Motor neuron (in vitro differentiated cells): ENCODE results near the gene ADGRG3. TPM values are rescaled to one million over a fixed set of nuclear protein-coding genes. Genes with fewer than 3 reads are reported as not detected.

ENCODE experiments used
- ATAC-seq, 8 experiments: fragments of 200-7000 bp; cut with Tn5 transposase; replicated peaks in 6 of 8; 2 replicates each; pipeline ENCODE4 v1.8.0; 2021; ENCODE audit warnings: mild to moderate bottlenecking in 8 of 8, moderate library complexity in 8 of 8
- H3K27ac ChIP-seq, 2 donors: fragments of 250-450 bp; sonication (Bioruptor Pico); 2 replicates each; pipeline ENCODE4 v1.9.0; 2021; ENCODE audit warnings: antibody characterized with exemption in 2 of 2, mild to moderate bottlenecking in 2 of 2, moderate library complexity in 1 of 2
- H3K4me1 ChIP-seq, 2 donors: fragments of 250-450 bp; sonication (Bioruptor Pico); replicated peaks in 1 of 2; 2 replicates each; pipeline ENCODE4 v1.6.1; 2021; ENCODE audit warnings: antibody characterized with exemption in 2 of 2, mild to moderate bottlenecking in 2 of 2, moderate library complexity in 1 of 2
- H3K4me3 ChIP-seq, 5 donors: fragments of 250-450 bp; sonication (Bioruptor Pico); 2 replicates each; pipeline ENCODE4 v1.9.0; 2021; ENCODE audit warnings: antibody characterized with exemption in 5 of 5, mild to moderate bottlenecking in 5 of 5, moderate library complexity in 4 of 5
- WGBS, 10 experiments: fragments of 450-650 bp; shearing (Covaris generic); methylation state at CpG; one replicate each; pipeline ENCODE4 v1.0.0; 2022; 5-methylcytosine and 5-hydroxymethylcytosine counted together
- in situ Hi-C, 9 experiments: fragments of 400-800 bp; cut with MboI; loops; one replicate each; pipeline ENCODE4 v1.15.0; 2021; ENCODE audit warnings: low sequenced_read_pairs in 9 of 9, low pct_unique_long_range_greater_than_20kb in 2 of 9; ENCODE audit not compliant: unreplicated experiment in 9 of 9
- total RNA-seq, 8 experiments: library from RNA; unstranded; fragments of 300-600 nt; gene quantifications; 2 replicates each; pipeline versions ENCODE4 v1.2.3 to v1.2.4, GENCODE V29; 2022

Gene ADGRG3
- total RNA-seq, 8 experiments from 2014 or later: 0.10 to 1.1 (median 0.31) TPM; not detected in 2

DNA sequence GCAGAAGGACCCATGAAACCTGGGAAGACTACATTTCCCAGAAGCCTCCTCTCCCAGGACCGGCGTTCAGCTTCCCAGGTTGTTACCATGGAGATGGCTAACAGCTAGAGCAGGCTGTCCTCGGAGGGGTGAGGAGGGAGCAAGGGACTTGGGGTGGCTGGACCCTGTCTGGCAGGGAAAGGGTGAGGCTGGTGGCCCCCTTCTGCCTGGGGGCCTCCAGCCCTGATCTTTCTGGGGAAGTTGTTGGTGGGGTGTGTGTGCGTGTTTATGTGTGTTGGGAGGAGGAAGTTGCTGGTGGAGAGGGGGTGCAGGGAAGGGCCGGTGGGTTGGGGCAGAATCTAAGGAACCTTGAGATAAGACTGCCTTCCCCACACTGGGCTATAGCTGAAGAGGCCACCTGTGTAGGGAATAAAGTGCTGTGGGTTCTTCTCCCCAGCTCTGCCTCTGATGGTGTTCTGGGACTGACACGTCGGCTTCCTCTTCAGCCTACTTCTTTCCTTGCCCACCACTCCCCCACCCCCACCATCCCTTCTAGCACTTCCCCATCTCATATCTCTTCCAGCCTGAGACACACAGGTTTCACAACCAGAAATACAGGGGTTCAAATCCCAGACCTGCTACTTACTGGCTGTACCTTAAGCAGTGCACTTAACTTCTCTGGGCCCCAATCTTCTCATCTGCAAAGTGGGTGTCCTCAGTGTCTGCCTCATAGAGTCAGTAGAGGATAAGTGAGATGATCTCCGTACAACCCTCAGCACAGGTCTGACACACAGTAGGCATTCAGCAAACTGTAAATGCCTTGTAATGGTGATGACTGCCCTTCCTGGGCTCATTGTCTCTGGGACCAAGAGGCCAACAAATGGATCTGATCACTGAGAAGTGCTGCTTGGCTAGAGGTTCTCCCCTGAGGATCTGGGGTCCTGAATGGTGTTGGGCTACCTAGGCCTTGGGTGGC, 26.9 kb downstream of the ADGRG3 start, which contains the start of gene DRC7:
TSS of gene DRC7 (plus strand) at position 82 of the 955 bp plus-strand sequence. CDS start 3,144 bp downstream, outside the sequence.
- peak within 1 kb of the TSS in 4 of 5 donors; percentile 15 to 32 (median 17) for H3K4me3 ChIP-seq
- in situ Hi-C loops: no loop called here
- WGBS, 10 experiments: 0 to 60% (median 0%) methylated on average over 1 to 2 of the region's 8 CpGs; no CpG with 5 or more reads in 4 of the 10 experiments
- peaks cover under 1 to 3% of the 10 kb centered on the region in 2 donors for H3K4me1 ChIP-seq
- no peak within 1 kb of the TSS for H3K27ac ChIP-seq
- peak; percentile 39 to 98 (median 92) for ATAC-seq

DNA sequence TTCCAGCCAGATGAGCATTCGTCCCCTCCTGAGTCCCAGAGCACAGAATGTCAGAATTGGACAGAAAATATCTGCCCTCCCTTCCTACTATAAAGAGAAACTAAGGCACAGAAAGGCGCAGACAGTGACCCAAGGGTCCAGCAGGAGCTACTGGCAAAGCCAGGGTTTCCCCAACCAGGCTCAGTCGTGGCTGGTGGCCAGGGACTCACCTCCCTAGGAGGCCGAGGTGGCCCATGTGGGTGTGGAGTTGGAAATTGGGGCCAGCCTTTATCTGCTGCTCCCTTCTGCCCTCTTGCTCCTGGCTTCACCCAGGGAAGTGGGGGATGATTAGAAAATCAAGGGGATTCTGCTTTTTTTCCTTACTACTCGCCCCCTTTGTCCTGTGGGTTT, 27.6 kb downstream of the ADGRG3 start:
- WGBS, 10 experiments: 63 to 100% (median 92%) methylated on average over 1 to 3 of the region's 5 CpGs; no CpG with 5 or more reads in 6 of the 10 experiments
- in situ Hi-C loops: no loop called here
- ATAC-seq: no peak
- Histone ChIP-seq H3K4me3 (no peak overlapping the region), H3K27ac (no peak overlapping the region), H3K4me1 (peaks cover 2 to 5% of the 10 kb centered on the region in 2 donors)

DNA sequence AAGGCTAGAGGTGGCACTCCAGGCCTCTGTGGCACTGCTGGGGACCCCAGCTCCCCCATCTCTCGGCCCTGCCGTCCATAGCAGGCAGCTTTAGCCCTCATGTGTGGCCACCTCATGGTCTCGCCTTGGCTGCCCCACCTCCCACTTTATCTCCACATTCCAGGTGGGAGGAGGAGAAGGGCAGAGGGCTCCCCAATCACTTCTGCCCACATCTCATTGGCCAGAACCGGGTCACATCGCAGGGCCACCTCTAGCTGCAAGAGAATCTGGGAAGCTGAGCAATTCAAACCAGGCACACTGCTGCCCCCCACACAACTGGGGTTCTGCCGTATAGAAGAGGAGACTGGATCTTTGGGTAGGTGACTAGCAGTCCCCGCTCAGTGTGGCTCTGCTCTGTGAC, 28.1 kb downstream of the ADGRG3 start:
- Histone ChIP-seq H3K4me3 (no peak overlapping the region), H3K4me1 (peaks cover 7 to 11% of the 10 kb centered on the region in 2 donors), H3K27ac (no peak overlapping the region)
- 100% methylated on average over 1 of the region's 7 CpGs; no CpG with 5 or more reads in 9 of the 10 experiments for WGBS, 10 experiments
- in situ Hi-C loops: no loop called here
- no peak for ATAC-seq

DNA sequence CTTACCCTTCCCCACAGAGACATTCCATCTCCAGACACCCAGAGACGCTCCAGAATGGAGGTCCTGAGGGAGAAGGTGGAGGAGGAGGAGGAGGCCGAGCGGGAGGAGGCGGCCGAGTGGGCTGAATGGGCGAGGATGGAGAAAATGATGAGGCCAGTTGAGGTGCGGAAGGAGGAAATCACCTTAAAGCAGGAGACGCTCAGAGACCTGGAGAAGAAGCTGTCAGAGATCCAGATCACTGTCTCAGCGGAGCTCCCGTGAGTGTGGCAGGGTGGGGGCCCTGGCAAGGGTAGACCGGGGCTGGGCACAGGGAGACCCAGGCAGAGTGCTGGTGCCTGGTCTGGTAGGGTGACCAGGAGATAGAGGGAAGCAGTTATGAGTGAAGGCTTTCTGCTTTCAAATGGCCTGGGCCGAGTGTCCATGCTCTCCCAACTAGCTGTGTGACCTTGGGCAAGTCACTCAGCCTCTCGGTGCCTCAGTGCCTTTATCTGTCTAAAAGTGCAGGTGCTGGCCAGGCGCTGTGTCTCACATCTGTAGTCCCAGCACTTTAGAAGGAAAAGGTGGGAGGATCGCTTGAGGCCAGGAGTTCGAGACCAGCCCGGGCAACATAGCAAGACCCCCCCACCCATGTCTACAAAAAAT, 29.9 kb downstream of the ADGRG3 start:
- H3K27ac ChIP-seq: no peak overlapping the region
- H3K4me3 ChIP-seq: no peak overlapping the region
- peaks cover 18 to 24% of the 10 kb centered on the region in 2 donors for H3K4me1 ChIP-seq
- 59 to 100% (median 86%) methylated on average over 2 to 10 of the region's 17 CpGs; no CpG with 5 or more reads in 6 of the 10 experiments for WGBS, 10 experiments
- in situ Hi-C loops: no loop called here
- ATAC-seq: no peak

DNA sequence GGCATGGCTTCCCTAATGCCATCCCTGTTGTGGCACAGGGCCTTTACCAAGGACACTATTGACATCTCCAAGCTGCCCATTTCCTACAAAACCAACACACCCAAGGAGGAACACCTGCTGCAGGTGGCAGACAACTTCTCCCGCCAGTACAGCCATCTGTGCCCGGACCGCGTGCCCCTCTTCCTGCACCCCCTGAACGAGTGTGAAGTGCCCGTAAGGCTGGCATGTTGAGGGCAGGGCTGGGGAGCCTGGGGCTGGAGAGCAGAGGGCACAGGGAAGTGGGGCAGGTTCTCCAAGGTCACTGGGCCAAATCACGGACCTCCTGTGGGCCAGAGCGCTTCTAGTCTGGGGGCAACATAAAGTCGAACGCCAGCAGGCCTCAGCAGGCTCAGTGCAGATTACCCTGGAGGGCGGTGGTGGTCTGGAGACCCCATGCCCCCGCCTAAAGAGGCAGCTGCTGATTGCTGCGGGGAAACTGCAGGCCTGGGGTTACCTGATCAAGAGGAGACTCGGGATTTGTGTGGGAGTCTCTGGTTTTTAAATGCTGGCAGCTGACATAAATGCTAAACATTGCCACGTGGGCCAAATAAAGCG, 30.8 kb downstream of the ADGRG3 start:
- WGBS, 10 experiments: 48 to 82% (median 75%) methylated on average over 1 to 11 of the region's 16 CpGs; no CpG with 5 or more reads in 4 of the 10 experiments
- H3K27ac ChIP-seq: no peak overlapping the region
- H3K4me3 ChIP-seq: no peak overlapping the region
- ATAC-seq: no peak
- peaks cover 18 to 24% of the 10 kb centered on the region in 2 donors for H3K4me1 ChIP-seq
- in situ Hi-C loops: no loop called here

DNA sequence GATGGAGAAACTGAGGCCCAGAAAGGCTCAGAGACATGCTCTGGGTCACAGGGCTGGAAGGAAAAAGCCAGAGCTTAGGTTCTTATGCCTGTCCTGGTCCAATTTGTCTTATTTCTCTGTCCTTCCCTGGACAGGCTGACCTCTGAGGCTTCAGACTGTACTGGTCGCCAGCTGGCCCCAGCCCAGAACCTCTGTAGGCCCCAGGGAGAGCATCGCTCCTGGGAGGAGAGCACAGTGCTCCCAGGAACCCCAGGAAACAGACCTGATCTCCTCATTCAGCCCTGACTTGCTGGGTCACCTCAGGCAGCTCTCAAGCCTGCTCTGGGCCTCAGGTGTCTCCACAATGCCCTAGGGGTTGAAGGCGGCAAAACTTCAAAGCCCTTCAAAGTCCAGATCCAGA, 31.4 kb downstream of the ADGRG3 start:
- ATAC-seq: no peak
- in situ Hi-C loops: no loop called here

DNA sequence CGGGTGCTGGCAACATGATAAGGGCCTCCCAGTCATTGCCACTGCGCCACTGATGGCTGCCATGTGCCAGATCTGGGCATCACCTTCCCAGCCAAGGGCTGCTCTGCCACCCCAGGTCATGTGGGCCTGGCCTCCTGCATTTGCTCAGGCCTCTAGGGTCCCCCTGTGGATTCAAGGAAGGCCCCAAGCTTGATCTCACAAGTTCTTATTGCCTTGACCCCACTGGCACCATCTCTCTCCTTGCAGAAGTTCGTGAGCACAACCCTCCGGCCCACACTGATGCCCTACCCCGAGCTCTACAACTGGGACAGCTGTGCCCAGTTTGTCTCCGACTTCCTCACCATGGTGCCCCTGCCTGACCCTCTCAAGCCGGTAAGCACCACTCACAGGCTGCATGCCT, 31.8 kb downstream of the ADGRG3 start:
- ATAC-seq: no peak
- WGBS, 10 experiments: 33 to 100% (median 84%) methylated on average over 1 to 5 of the region's 7 CpGs; no CpG with 5 or more reads in 4 of the 10 experiments
- Histone ChIP-seq H3K4me3 (no peak overlapping the region), H3K27ac (no peak overlapping the region), H3K4me1 (peaks cover 18 to 21% of the 10 kb centered on the region in 2 donors)
- in situ Hi-C loops: no loop called here

More for the DNA sequence above, 31.4 kb downstream of the ADGRG3 start:
- 83 to 100% methylated on average over 1 to 2 of the region's 3 CpGs; no CpG with 5 or more reads in 8 of the 10 experiments for WGBS, 10 experiments
- H3K4me1 ChIP-seq: peaks cover 18 to 24% of the 10 kb centered on the region in 2 donors
- no peak overlapping the region for H3K4me3 ChIP-seq
- H3K27ac ChIP-seq: no peak overlapping the region

DNA sequence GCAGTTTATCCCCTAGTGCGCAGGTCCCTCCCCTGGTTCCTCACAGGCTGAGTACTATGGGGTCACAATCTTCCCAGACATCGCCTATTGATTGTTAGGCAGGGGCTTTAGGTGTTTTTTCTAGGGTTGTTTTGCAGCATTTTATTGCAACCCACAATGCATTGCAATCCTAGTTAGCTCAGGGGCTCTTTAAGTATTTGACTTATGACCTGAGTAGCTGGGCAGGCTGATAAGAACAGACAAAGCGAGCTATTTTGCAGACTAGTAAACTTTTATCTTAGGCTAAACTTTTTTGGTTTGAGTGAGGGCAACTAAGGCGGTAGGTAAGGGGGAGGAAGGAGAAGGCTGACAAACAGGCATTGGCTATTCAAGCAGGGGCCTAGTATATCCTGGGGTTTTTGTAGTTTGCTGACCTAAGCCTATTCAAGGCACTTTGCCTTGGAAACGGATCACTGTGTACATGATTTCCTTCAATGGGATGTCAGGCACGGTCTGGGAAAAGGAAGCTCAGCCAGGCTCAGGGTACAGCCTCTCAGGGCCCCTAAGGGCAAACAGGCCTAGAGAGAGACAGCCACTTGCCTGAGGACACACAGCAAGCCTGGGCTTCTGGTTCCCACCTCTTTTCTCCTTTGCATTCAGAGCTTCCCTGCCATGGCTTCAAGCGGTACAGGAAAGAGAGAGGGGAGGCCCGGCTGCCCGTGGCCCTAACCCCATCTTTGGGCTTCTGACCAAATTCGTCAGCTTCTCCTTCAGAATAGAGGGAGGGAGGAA, 32.9 kb downstream of the ADGRG3 start:
- ATAC-seq: peak in 5 of 8 experiments; percentile 31 to 80 (median 42)
- in situ Hi-C loops: no loop called here
- peak overlapping the region in 1 of 2 donors; percentile 24 for H3K27ac ChIP-seq
- H3K4me3 ChIP-seq: no peak overlapping the region
- H3K4me1 ChIP-seq: peaks cover 18 to 21% of the 10 kb centered on the region in 2 donors
- 18 to 64% (median 51%) methylated on average over 2 to 6 of the region's 10 CpGs; no CpG with 5 or more reads in 2 of the 10 experiments for WGBS, 10 experiments

DNA sequence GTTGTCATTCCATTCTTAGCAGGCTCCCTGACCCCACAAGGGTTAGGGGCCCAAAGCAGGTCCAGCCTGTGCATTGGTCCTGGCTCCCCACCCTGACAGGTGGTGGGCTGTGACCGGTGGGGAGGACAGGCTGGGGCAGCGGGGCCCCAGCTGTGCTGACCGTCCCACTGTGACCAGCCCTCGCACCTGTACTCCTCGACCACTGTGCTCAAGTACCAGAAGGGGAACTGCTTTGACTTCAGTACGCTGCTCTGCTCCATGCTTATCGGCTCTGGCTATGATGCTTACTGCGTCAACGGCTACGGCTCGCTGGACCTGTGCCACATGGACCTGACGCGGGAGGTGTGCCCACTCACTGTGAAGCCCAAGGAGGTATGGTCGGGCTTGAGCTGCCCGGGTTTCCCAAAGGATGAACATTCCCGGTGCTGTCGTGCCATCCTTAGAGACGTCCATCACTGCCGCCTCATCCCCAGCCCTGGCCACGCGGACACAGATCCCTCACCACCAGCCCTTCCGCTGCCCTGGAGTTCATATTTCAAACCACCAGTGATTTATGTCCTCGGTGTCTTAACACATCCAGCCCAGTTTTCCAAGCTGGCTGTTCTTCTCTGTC, 33.8 kb downstream of the ADGRG3 start:
- Histone ChIP-seq H3K4me3 (no peak overlapping the region), H3K4me1 (peaks cover 18 to 21% of the 10 kb centered on the region in 2 donors), H3K27ac (peak overlapping the region in 1 of 2 donors; percentile 24)
- in situ Hi-C loops: no loop called here
- ATAC-seq: peak in 5 of 8 experiments; percentile 70 to 87 (median 83)
- WGBS, 10 experiments: 47 to 100% (median 90%) methylated on average over 1 to 9 of the region's 23 CpGs; no CpG with 5 or more reads in 3 of the 10 experiments

DNA sequence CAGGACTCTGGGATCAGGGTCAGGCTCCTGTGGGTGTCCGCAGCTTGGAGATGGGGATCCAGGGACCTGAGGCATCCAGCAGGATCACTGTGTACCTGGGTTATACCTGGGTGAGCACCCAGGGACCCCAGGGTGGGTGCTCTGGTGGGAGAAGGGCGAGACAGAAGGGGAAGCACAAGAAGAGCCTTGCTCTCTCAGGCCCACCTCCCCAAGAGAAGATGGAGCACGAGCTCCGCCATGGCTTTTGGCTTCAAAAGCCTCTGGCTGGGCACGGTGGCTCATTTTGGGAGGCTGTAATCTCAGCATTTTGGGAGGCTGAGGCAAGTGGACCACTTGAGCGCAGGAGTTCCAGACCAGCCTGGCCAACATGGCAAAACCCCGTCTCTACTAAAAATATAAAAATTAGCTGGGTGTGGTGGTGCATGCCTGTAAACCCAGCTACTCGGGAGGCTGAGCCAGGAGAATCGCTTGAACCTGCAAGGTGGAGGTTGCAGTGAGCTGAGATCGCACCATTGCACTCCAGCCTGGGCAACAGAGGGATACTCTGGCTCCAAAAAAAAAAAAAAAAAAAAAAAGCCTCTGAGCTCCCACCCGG, 35.4 kb downstream of the ADGRG3 start:
- ATAC-seq: no peak
- Histone ChIP-seq H3K4me3 (no peak overlapping the region), H3K27ac (no peak overlapping the region), H3K4me1 (peaks cover 18 to 21% of the 10 kb centered on the region in 2 donors)
- in situ Hi-C loops: no loop called here
- WGBS, 10 experiments: 30 to 100% (median 69%) methylated on average over 1 to 8 of the region's 11 CpGs; no CpG with 5 or more reads in 1 of the 10 experiments

DNA sequence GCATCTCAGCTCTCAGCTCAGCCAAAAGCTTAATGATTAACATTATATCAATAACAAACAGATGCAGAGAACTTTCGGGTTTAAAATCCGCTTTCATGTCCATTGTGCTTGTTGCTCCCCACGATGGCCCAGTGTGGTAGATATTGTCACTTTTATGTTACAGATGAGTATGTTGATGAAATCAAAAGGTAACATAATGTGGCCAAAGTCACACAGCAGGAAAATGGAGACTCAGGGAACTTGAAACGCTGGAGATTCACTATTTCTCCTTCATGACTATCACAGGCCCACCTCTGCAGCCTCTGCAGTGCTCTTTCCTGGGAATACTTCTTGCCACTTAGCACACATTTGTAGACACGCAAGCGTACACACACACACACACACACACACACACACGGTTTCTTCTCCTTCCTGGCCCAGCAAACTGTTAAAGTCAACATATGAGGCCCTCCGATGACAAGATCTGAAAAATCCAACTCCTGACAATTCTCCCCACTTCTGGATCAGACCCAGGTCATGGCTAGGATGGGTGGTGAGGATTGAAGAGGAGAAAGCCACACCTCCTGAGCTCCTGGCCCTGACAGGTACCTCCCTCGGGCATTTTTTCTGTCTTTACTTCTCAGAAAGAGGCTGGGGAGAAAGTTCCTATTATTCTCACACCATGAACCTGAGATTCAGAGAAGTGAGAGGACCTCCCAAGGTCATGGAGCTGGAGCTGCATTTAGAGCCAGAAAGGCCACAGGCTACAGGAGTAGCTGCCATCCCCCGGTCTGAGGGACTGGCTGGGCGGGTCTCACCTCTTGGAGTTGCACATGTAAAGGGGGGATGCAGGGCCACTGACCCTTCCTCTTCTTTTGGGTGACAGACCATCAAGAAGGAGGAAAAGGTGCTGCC, 36.2 kb downstream of the ADGRG3 start:
- H3K4me3 ChIP-seq: no peak overlapping the region
- H3K27ac ChIP-seq: no peak overlapping the region
- in situ Hi-C loops: no loop called here
- WGBS, 10 experiments: 15 to 65% (median 53%) methylated on average over 1 to 7 of the region's 11 CpGs; no CpG with 5 or more reads in 3 of the 10 experiments
- H3K4me1 ChIP-seq: peaks cover 18 to 21% of the 10 kb centered on the region in 2 donors
- ATAC-seq: no peak
